HepG2 (cell line): ENCODE measurements around the gene TK1. TPM values are rescaled to one million over a fixed set of nuclear protein-coding genes. Genes with fewer than 3 reads are reported as not detected.

Experiments
- ATAC-seq: fragments of 200-7000 bp; cut with Tn5 transposase; 3 replicates; pipeline ENCODE4 v1.9.1; 2020; ENCODE audit warnings: mild to moderate bottlenecking, moderate library complexity
- BruUV-seq: library from RNA; stranded (reverse); fragments of 400-500 nt; replicated peaks from 2 replicates; lab custom pipeline; 2021; lab: Mats Ljungman, UMichigan
- CTCF ChIA-PET: fragments of 300-600 bp; formaldehyde crosslinking; extraction: SDS; loops from one replicate; lab custom pipeline; 2021; ENCODE audit warnings: low total read pairs, inconsistent platforms, low intra/inter-chr PET ratio; lab: Yijun Ruan, JAX
- POLR2A ChIA-PET: fragments of 350-600 bp; sonication (Branson Sonifier 250); formaldehyde crosslinking; loops from one replicate; lab custom pipeline; 2020; ENCODE audit warnings: antibody characterized with exemption, inconsistent platforms; lab: Yijun Ruan, JAX
- DNase-seq: peaks from one replicate; pipeline ENCODE4 v3.0.0-alpha.2; 2015; ENCODE audit warnings: low spot score
- FAIRE-seq: peaks from 3 replicates; lab custom pipeline; 2011; peaks lifted over from hg19 to GRCh38; lab: Jason Lieb, UNC
- H2AFZ ChIP-seq: one replicate; pipeline ENCODE4 v1.6.1; 2011; ENCODE audit warnings: low read length, inconsistent platforms
- H3K27ac ChIP-seq: fragments of 300-600 bp; 3 replicates; pipeline ENCODE4 v1.8.0; 2011; ENCODE audit warnings: mixed run types, mild to moderate bottlenecking, mixed read lengths, low read length, inconsistent platforms; ENCODE audit not compliant: insufficient read depth; ENCODE audit errors: extremely low read length
- H3K27me3 ChIP-seq, 2 experiments: fragments of 200-600 bp in 1 of 2; 2 replicates in 1 of 2; 3 replicates in 1 of 2; pipeline versions ENCODE4 v1.6.0 to v1.8.0; 2011; ENCODE audit warnings: low read length in 2 of 2, mild to moderate bottlenecking in 2 of 2, moderate library complexity in 2 of 2, inconsistent platforms in 1 of 2; ENCODE audit not compliant: insufficient read depth in 2 of 2, control insufficient read depth in 1 of 2
- H3K36me3 ChIP-seq, 2 experiments: fragments of 200-600 bp in 1 of 2; replicated peaks in 1 of 2; 2 replicates in 1 of 2; 3 replicates in 1 of 2; pipeline versions ENCODE4 v1.5.1 to v1.8.0; 2011; ENCODE audit warnings: low read length in 2 of 2, inconsistent platforms in 1 of 2; ENCODE audit not compliant: insufficient read depth in 2 of 2, control insufficient read depth in 1 of 2
- H3K4me1 ChIP-seq: 2 replicates; pipeline ENCODE4 v1.5.1; 2012; ENCODE audit warnings: low read length, inconsistent platforms; ENCODE audit not compliant: insufficient read depth
- H3K4me2 ChIP-seq: 2 replicates; pipeline ENCODE4 v1.6.0; 2011; ENCODE audit warnings: low read depth, low read length, inconsistent platforms
- H3K4me3 ChIP-seq, 3 experiments: fragments of 200-600 bp in 1 of 3; sonication (generic), shearing (Covaris generic) in 1 of 3; replicated peaks in 1 of 3; 2 replicates each; pipeline ENCODE4 v1.5.1; 2011 to 2016; ENCODE audit warnings: low read length in 3 of 3, inconsistent platforms in 2 of 3, low read depth in 2 of 3, mild to moderate bottlenecking in 2 of 3, control low read depth in 1 of 3, mixed read lengths in 1 of 3; ENCODE audit not compliant: insufficient read depth in 1 of 3
- H3K79me2 ChIP-seq: one replicate; pipeline ENCODE4 v1.6.1; 2011; ENCODE audit warnings: low read length, inconsistent platforms; ENCODE audit not compliant: insufficient read depth
- H3K9ac ChIP-seq: 2 replicates; pipeline ENCODE4 v1.6.0; 2011; ENCODE audit warnings: mild to moderate bottlenecking, low read depth, low read length, inconsistent platforms; ENCODE audit not compliant: insufficient read depth
- H3K9me3 ChIP-seq: 2 replicates; pipeline ENCODE4 v1.5.1; 2012; ENCODE audit warnings: mild to moderate bottlenecking, low read length
- H4K20me1 ChIP-seq: 2 replicates; pipeline ENCODE4 v1.6.0; 2011; ENCODE audit warnings: inconsistent platforms, mild to moderate bottlenecking, low read length, moderate library complexity; ENCODE audit not compliant: insufficient read depth
- AGO2 ChIP-seq: fragments of 200-400 bp; formaldehyde crosslinking; optimal IDR thresholded peaks from 2 replicates; pipeline ENCODE3; 2017; ENCODE audit warnings: mild to moderate bottlenecking, low read depth, low read length, moderate library complexity
- DNMT1 ChIP-seq: sonication (generic); formaldehyde crosslinking; IDR thresholded peaks from 2 replicates; pipeline ENCODE4 v1.5.1; 2020; ENCODE audit warnings: mild to moderate bottlenecking, missing genetic modification reagents
- GATA4 ChIP-seq: sonication (generic); IDR thresholded peaks from 2 replicates; pipeline ENCODE4 v1.6.1; 2016; ENCODE audit warnings: antibody characterized with exemption, low read depth, borderline replicate concordance
- GTF3A ChIP-seq: sonication (generic); formaldehyde crosslinking; conservative IDR thresholded peaks from 2 replicates; pipeline ENCODE4 v1.4.0; 2020; ENCODE audit warnings: mild to moderate bottlenecking, missing genetic modification reagents
- NRL ChIP-seq: sonication (generic); formaldehyde crosslinking; IDR thresholded peaks from 2 replicates; pipeline ENCODE4 v1.5.0; 2020; ENCODE audit warnings: missing genetic modification reagents, mild to moderate bottlenecking, moderate library complexity, borderline replicate concordance
- POLR2AphosphoS2 ChIP-seq: IDR thresholded peaks from 2 replicates; pipeline ENCODE4 v1.6.1; 2011; ENCODE audit warnings: low read depth, low read length, improper control_type of control experiment
- ZNF136 ChIP-seq: sonication (generic); formaldehyde crosslinking; IDR thresholded peaks from 2 replicates; pipeline ENCODE4 v1.8.1; 2022; ENCODE audit warnings: low read depth, mild to moderate bottlenecking, moderate library complexity, missing genetic modification reagents
- ZNF225 ChIP-seq: sonication (generic); formaldehyde crosslinking; IDR thresholded peaks from 2 replicates; pipeline ENCODE4 v1.4.0; 2020; ENCODE audit warnings: mild to moderate bottlenecking, missing genetic modification reagents
- ZNF296 ChIP-seq: sonication (generic); formaldehyde crosslinking; conservative IDR thresholded peaks from 2 replicates; pipeline ENCODE4 v1.5.0; 2020; ENCODE audit warnings: mild to moderate bottlenecking, missing genetic modification reagents
- ZNF558 ChIP-seq: sonication (generic); formaldehyde crosslinking; IDR thresholded peaks from 2 replicates; pipeline ENCODE4 v1.9.0; 2022; ENCODE audit warnings: mild to moderate bottlenecking, missing genetic modification reagents, borderline replicate concordance
- ZNF781 ChIP-seq: sonication (generic); formaldehyde crosslinking; IDR thresholded peaks from 2 replicates; pipeline ENCODE4 v1.5.1; 2020; ENCODE audit warnings: borderline replicate concordance, mild to moderate bottlenecking, missing genetic modification reagents; ENCODE audit errors: not compliant biosample characterization
- WGBS: methylation state at CpG from one replicate; pipeline ENCODE4 v1.1.6; 2017; ENCODE audit warnings: low lambda C conversion rate; 5-methylcytosine and 5-hydroxymethylcytosine counted together
- in situ Hi-C: cut with HindIII; loops from 2 replicates; pipeline ENCODE4 v1.10.0; 2017; ENCODE audit warnings: low pct_unique_long_range_greater_than_20kb; ENCODE audit not compliant: extremely low pct_ligation_motif_present
- intact Hi-C: fragments of 100-400 bp; cut with micrococcal nuclease; formaldehyde crosslinking; loops from one replicate; pipeline ENCODE4 v1.10.0; 2022; ENCODE audit not compliant: unreplicated experiment
- polyA plus RNA-seq, 8 experiments: library from polyadenylated mRNA; depleted of rRNA in 3 of 8; stranded (reverse) in 7 of 8; unstranded in 1 of 8; fragments of >200 nt; fragmentation: Illumina TruSeq in 4 of 8; extraction: Trizol in 4 of 8; gene quantifications; 2 replicates each; pipeline versions ENCODE4 v1.2.1 to v1.2.3, GENCODE V29; 2011 to 2016; ENCODE audit warnings: low read depth in 4 of 8, missing spikeins in 1 of 8, mixed read lengths in 1 of 8; ENCODE audit not compliant: insufficient read depth in 1 of 8
- total RNA-seq, 5 experiments: library from RNA; depleted of rRNA; stranded (reverse); fragments of >200 nt; fragmentation: Illumina TruSeq; extraction: Trizol; gene quantifications; 2 replicates each; pipeline ENCODE4 v1.2.3, GENCODE V29; 2016; ENCODE audit warnings: low read depth in 1 of 5
- TF ChIP-seq, protein P1 (sequence below): sonication (generic); formaldehyde crosslinking; IDR thresholded peaks from 2 replicates; pipeline ENCODE4 v1.9.0; 2021; ENCODE audit warnings: mild to moderate bottlenecking, missing genetic modification reagents
- TF ChIP-seq, protein P2 (sequence below): sonication (generic); formaldehyde crosslinking; IDR thresholded peaks from 2 replicates; pipeline ENCODE4 v1.5.1; 2020; ENCODE audit warnings: mild to moderate bottlenecking, missing genetic modification reagents, moderate library complexity

TK1 gene
- total and polyA plus RNA-seq, 2 of the 13 experiments (the other 11 are each of a cell fraction or from before 2014, with no cell fraction given) = 45.0 to 96.0 TPM

DNA sequence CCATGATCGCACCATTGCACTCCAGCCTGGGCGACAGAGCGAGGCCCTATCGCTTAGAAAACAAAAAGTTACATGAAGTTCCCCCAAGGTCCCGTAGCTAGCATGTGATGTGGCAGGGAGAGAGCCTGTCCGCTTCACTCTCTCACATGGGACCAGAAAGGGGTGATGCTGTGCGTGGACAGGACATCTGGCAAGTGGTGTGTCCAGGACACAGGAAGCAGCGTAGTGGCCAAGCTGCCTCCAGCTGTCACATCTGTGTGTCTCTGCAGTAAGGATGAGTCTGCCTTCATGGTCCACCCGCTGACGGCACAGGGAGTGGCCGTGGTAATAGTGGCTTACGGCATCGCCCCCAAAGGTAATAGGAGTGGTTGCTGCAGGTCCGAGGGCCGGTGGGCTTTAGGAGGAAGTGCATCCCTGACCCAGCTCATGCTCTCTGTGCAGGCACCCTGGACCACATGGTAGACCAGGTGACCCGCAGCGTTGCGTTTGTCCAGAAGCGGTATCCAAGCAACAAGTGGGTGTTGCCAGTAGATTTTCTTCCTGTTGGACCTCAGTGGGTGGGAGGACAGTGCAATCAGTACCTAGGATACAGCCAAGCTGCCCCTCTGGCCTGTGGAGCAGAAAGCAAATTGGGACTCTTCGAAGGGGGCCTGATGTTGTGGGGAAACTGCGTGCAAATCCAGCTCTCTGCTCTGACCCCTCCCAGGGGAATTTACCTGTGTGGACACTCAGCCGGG lies 17.7 kb upstream of the TK1 start:
- ChIA-PET CTCF (no interaction called here), POLR2A (interaction anchor here (0.8 kb wide), 1 partner anchor 18 kb away, joined by 3 read pairs; the partner anchor contains the start of gene TK1)
- no peaks in the 10 kb centered on the region for H3K9me3 ChIP-seq
- H3K4me3 ChIP-seq = no peak overlapping the region
- no peak overlapping the region for H3K9ac ChIP-seq
- no peak overlapping the region for H3K4me2 ChIP-seq
- in situ Hi-C loops = no loop called here
- no peaks in the 10 kb centered on the region for H3K4me1 ChIP-seq
- H3K79me2 ChIP-seq = peaks cover 13% of the 10 kb centered on the region
- WGBS = 98% methylated on average over 20 of the region's 22 CpGs
- TSS peak; percentile 13 for BruUV-seq
- ATAC-seq (peak; percentile 18), DNase-seq (no peak), FAIRE-seq (no peak)
- no peak overlapping the region for H2AFZ ChIP-seq
- H3K27me3 ChIP-seq = no peaks in the 10 kb centered on the region
- peaks cover 37 to 63% of the 10 kb centered on the region in 2 experiments for H3K36me3 ChIP-seq
- H4K20me1 ChIP-seq = peaks cover 36% of the 10 kb centered on the region
- intact Hi-C loops = no loop called here
- no peak overlapping the region for H3K27ac ChIP-seq
- TF ChIP-seq GTF3A (CRISPR knock-in tag) (no peak), ZNF296 (CRISPR knock-in tag) (no peak), ZNF136 (CRISPR knock-in tag) (no peak), ZNF781 (CRISPR knock-in tag) (no peak), ZNF558 (CRISPR knock-in tag) (0 out of 2 replicates have a peak, but pooled peaks have one; percentile 70), POLR2AphosphoS2 (0 out of 2 replicates have a peak, but pooled peaks have one; percentile 11), AGO2 (peak; percentile 71), ZNF225 (CRISPR knock-in tag) (no peak), DNMT1 (CRISPR knock-in tag) (0 out of 2 replicates have a peak, but pooled peaks have one; percentile 62), NRL (CRISPR knock-in tag) (peak; percentile 34; the same call in 1 of the 2 replicates), GATA4 (no peak)
- TF ChIP-seq, protein P1, sequence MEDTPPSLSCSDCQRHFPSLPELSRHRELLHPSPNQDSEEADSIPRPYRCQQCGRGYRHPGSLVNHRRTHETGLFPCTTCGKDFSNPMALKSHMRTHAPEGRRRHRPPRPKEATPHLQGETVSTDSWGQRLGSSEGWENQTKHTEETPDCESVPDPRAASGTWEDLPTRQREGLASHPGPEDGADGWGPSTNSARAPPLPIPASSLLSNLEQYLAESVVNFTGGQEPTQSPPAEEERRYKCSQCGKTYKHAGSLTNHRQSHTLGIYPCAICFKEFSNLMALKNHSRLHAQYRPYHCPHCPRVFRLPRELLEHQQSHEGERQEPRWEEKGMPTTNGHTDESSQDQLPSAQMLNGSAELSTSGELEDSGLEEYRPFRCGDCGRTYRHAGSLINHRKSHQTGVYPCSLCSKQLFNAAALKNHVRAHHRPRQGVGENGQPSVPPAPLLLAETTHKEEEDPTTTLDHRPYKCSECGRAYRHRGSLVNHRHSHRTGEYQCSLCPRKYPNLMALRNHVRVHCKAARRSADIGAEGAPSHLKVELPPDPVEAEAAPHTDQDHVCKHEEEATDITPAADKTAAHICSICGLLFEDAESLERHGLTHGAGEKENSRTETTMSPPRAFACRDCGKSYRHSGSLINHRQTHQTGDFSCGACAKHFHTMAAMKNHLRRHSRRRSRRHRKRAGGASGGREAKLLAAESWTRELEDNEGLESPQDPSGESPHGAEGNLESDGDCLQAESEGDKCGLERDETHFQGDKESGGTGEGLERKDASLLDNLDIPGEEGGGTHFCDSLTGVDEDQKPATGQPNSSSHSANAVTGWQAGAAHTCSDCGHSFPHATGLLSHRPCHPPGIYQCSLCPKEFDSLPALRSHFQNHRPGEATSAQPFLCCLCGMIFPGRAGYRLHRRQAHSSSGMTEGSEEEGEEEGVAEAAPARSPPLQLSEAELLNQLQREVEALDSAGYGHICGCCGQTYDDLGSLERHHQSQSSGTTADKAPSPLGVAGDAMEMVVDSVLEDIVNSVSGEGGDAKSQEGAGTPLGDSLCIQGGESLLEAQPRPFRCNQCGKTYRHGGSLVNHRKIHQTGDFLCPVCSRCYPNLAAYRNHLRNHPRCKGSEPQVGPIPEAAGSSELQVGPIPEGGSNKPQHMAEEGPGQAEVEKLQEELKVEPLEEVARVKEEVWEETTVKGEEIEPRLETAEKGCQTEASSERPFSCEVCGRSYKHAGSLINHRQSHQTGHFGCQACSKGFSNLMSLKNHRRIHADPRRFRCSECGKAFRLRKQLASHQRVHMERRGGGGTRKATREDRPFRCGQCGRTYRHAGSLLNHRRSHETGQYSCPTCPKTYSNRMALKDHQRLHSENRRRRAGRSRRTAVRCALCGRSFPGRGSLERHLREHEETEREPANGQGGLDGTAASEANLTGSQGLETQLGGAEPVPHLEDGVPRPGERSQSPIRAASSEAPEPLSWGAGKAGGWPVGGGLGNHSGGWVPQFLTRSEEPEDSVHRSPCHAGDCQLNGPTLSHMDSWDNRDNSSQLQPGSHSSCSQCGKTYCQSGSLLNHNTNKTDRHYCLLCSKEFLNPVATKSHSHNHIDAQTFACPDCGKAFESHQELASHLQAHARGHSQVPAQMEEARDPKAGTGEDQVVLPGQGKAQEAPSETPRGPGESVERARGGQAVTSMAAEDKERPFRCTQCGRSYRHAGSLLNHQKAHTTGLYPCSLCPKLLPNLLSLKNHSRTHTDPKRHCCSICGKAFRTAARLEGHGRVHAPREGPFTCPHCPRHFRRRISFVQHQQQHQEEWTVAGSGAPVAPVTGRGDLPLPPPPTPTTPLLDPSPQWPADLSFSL (CRISPR knock-in tag) = no peak
- TF ChIP-seq, protein P2, sequence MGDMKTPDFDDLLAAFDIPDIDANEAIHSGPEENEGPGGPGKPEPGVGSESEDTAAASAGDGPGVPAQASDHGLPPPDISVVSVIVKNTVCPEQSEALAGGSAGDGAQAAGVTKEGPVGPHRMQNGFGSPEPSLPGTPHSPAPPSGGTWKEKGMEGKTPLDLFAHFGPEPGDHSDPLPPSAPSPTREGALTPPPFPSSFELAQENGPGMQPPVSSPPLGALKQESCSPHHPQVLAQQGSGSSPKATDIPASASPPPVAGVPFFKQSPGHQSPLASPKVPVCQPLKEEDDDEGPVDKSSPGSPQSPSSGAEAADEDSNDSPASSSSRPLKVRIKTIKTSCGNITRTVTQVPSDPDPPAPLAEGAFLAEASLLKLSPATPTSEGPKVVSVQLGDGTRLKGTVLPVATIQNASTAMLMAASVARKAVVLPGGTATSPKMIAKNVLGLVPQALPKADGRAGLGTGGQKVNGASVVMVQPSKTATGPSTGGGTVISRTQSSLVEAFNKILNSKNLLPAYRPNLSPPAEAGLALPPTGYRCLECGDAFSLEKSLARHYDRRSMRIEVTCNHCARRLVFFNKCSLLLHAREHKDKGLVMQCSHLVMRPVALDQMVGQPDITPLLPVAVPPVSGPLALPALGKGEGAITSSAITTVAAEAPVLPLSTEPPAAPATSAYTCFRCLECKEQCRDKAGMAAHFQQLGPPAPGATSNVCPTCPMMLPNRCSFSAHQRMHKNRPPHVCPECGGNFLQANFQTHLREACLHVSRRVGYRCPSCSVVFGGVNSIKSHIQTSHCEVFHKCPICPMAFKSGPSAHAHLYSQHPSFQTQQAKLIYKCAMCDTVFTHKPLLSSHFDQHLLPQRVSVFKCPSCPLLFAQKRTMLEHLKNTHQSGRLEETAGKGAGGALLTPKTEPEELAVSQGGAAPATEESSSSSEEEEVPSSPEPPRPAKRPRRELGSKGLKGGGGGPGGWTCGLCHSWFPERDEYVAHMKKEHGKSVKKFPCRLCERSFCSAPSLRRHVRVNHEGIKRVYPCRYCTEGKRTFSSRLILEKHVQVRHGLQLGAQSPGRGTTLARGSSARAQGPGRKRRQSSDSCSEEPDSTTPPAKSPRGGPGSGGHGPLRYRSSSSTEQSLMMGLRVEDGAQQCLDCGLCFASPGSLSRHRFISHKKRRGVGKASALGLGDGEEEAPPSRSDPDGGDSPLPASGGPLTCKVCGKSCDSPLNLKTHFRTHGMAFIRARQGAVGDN = 0 out of 2 replicates have a peak, but pooled peaks have one; percentile 8
